Measurements from ENCODE around the gene FUT4. TPM values are rescaled to one million over a fixed set of nuclear protein-coding genes. Genes with fewer than 3 reads are reported as not detected.

Gene FUT4
- total and polyA plus RNA-seq, 10 of the 15 experiments (the other 5 are each of a cell fraction or from before 2014, with no cell fraction given) = 0.68 to 9.1 (median 2.3) TPM

DNA sequence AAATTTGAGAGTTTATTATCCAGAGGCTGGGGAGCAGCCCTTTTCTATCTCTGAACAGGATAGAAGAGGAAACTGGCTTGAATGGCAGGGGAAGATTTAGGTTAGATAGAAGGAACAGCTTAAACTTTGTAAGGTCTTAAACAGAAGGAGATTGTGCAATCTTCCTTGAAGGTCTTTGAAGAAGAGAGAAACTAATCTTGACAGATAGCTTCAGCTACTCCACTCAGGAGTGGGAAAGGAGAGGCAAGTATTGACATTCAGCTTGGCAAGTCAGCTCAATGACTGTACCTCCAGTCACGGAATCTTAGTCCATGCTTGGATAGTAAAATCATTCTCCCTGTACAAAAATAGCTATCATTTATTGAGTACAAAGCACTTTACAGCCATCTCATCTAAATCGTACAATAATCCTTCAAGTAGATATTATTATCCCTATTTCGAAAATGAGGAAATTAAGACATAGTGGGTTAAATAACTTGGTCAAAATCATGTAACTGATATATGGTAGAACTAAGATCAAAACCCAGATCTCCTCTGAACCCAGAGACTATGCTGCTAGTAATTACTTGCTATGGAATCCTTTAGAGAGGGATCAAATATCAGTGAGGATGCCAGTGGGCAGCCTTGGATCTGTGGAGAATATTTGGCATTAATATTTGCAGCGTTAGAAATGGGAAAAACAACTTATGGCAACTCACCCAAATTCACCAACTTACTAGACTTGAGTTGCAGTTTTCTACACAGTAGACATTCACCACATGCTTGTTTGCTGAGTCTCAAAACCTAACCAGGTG is 16.9 kb upstream of the FUT4 start:
- no peaks in the 10 kb centered on the region for H3K36me3 ChIP-seq (ENCODE audit: control insufficient read depth in 2 of 2, insufficient read depth in 2 of 2, low read length in 1 of 2)
- BruUV-seq (replicated peaks) = no TSS peak
- FAIRE-seq (no peak), DNase-seq (ENCODE audit: low read depth, low spot score) (no peak), ATAC-seq (no peak)
- H3K27ac ChIP-seq (ENCODE audit: control insufficient read depth, insufficient read depth) = no peak overlapping the region
- no peak overlapping the region for H3K9ac ChIP-seq (ENCODE audit: control insufficient read depth, insufficient read depth, low read length)
- no peak overlapping the region for H3K4me2 ChIP-seq (ENCODE audit: control insufficient read depth, insufficient read depth)
- RAD21 ChIA-PET (ENCODE audit: unreplicated experiment) = interaction anchor here (1.1 to 1.9 kb wide), 3 partner anchors 21 to 76 kb away, joined by 3 to 6 read pairs (median 4); no protein-coding TSS in a partner anchor
- H2AFZ ChIP-seq (ENCODE audit: control insufficient read depth, low read depth, low read length) = no peak overlapping the region
- CTCF ChIA-PET = interaction anchor here (0.7 to 15.7 kb wide), 6 partner anchors 9 to 79 kb away, joined by 3 to 337 read pairs (median 5); no protein-coding TSS in a partner anchor
- H3K4me1 ChIP-seq (ENCODE audit: control insufficient read depth, insufficient read depth, low read length) = no peaks in the 10 kb centered on the region; the same call in 1 of the 2 replicates
- 20% methylated on average over 4 of the region's 4 CpGs for WGBS (ENCODE audit: insufficient coverage, insufficient replicate concordance, low lambda C conversion rate, missing lambda C conversion rate)
- H3K79me2 ChIP-seq (ENCODE audit: control insufficient read depth, insufficient read depth, low read length) = no peaks in the 10 kb centered on the region
- TF ChIP-seq, protein P1, sequence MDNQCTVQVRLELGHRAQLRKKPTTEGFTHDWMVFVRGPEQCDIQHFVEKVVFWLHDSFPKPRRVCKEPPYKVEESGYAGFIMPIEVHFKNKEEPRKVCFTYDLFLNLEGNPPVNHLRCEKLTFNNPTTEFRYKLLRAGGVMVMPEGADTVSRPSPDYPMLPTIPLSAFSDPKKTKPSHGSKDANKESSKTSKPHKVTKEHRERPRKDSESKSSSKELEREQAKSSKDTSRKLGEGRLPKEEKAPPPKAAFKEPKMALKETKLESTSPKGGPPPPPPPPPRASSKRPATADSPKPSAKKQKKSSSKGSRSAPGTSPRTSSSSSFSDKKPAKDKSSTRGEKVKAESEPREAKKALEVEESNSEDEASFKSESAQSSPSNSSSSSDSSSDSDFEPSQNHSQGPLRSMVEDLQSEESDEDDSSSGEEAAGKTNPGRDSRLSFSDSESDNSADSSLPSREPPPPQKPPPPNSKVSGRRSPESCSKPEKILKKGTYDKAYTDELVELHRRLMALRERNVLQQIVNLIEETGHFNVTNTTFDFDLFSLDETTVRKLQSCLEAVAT (IDR thresholded peaks at IDR 0.05) = no peak
- TF ChIP-seq, protein P2, sequence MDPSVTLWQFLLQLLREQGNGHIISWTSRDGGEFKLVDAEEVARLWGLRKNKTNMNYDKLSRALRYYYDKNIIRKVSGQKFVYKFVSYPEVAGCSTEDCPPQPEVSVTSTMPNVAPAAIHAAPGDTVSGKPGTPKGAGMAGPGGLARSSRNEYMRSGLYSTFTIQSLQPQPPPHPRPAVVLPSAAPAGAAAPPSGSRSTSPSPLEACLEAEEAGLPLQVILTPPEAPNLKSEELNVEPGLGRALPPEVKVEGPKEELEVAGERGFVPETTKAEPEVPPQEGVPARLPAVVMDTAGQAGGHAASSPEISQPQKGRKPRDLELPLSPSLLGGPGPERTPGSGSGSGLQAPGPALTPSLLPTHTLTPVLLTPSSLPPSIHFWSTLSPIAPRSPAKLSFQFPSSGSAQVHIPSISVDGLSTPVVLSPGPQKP (IDR thresholded peaks at IDR 0.05; ENCODE audit: low read depth, low read length) = no peak
- TF ChIP-seq, protein P3, sequence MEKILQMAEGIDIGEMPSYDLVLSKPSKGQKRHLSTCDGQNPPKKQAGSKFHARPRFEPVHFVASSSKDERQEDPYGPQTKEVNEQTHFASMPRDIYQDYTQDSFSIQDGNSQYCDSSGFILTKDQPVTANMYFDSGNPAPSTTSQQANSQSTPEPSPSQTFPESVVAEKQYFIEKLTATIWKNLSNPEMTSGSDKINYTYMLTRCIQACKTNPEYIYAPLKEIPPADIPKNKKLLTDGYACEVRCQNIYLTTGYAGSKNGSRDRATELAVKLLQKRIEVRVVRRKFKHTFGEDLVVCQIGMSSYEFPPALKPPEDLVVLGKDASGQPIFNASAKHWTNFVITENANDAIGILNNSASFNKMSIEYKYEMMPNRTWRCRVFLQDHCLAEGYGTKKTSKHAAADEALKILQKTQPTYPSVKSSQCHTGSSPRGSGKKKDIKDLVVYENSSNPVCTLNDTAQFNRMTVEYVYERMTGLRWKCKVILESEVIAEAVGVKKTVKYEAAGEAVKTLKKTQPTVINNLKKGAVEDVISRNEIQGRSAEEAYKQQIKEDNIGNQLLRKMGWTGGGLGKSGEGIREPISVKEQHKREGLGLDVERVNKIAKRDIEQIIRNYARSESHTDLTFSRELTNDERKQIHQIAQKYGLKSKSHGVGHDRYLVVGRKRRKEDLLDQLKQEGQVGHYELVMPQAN (conservative IDR thresholded peaks at IDR 0.05) = no peak
- TF ChIP-seq IKZF1 (conservative IDR thresholded peaks at IDR 0.05) (no peak), ZNF207 (IDR thresholded peaks at IDR 0.05; ENCODE audit: borderline replicate concordance) (no peak), IKZF2 (IDR thresholded peaks at IDR 0.05) (no peak), NBN (IDR thresholded peaks at IDR 0.05) (no peak), EP300 (IDR thresholded peaks at IDR 0.05; ENCODE audit: borderline replicate concordance in 1 of 2, control insufficient read depth in 1 of 2, low read depth in 2 of 2, low read length in 2 of 2) (no peak), BMI1 (IDR thresholded peaks at IDR 0.05; ENCODE audit: borderline replicate concordance) (no peak), TCF3 (IDR thresholded peaks at IDR 0.05; ENCODE audit: borderline replicate concordance, insufficient read depth, low read depth, low read length) (no peak)
- TF ChIP-seq, protein P4, sequence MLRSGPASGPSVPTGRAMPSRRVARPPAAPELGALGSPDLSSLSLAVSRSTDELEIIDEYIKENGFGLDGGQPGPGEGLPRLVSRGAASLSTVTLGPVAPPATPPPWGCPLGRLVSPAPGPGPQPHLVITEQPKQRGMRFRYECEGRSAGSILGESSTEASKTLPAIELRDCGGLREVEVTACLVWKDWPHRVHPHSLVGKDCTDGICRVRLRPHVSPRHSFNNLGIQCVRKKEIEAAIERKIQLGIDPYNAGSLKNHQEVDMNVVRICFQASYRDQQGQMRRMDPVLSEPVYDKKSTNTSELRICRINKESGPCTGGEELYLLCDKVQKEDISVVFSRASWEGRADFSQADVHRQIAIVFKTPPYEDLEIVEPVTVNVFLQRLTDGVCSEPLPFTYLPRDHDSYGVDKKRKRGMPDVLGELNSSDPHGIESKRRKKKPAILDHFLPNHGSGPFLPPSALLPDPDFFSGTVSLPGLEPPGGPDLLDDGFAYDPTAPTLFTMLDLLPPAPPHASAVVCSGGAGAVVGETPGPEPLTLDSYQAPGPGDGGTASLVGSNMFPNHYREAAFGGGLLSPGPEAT (IDR thresholded peaks at IDR 0.05; ENCODE audit: low read depth) = no peak
- TF ChIP-seq, protein P5, sequence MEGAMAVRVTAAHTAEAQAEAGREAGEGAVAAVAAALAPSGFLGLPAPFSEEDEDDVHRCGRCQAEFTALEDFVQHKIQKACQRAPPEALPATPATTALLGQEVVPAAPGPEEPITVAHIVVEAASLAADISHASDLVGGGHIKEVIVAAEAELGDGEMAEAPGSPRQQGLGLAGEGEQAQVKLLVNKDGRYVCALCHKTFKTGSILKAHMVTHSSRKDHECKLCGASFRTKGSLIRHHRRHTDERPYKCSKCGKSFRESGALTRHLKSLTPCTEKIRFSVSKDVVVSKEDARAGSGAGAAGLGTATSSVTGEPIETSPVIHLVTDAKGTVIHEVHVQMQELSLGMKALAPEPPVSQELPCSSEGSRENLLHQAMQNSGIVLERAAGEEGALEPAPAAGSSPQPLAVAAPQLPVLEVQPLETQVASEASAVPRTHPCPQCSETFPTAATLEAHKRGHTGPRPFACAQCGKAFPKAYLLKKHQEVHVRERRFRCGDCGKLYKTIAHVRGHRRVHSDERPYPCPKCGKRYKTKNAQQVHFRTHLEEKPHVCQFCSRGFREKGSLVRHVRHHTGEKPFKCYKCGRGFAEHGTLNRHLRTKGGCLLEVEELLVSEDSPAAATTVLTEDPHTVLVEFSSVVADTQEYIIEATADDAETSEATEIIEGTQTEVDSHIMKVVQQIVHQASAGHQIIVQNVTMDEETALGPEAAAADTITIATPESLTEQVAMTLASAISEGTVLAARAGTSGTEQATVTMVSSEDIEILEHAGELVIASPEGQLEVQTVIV (IDR thresholded peaks at IDR 0.05; ENCODE audit: borderline replicate concordance, partially characterized antibody) = no peak
- no peaks in the 10 kb centered on the region for H4K20me1 ChIP-seq (ENCODE audit: control insufficient read depth, insufficient read depth)
- in situ Hi-C loops (cut with MboI) (no loop called here), intact Hi-C loops (cut with micrococcal nuclease; ENCODE audit: unreplicated experiment) (no loop called here)
- SMC1A ChIA-PET (ENCODE audit: uncharacterized antibody, unreplicated experiment) = interaction anchor here (0.7 to 13.5 kb wide), 5 partner anchors 25 to 76 kb away, joined by 3 to 179 read pairs (median 20); no protein-coding TSS in a partner anchor
- H3K9me3 ChIP-seq (replicated peaks; ENCODE audit: control insufficient read depth, insufficient read depth, low read length) = no peaks in the 10 kb centered on the region
- no peaks in the 10 kb centered on the region for H3K27me3 ChIP-seq (replicated peaks in 1 of 2; ENCODE audit: control insufficient read depth in 2 of 2, insufficient read depth in 2 of 2, low read length in 1 of 2)
- H3K4me3 ChIP-seq = no peak overlapping the region
- POLR2A ChIA-PET = interaction anchor here (0.5 kb wide), 1 partner anchor 11 kb away, joined by 3 read pairs; no protein-coding TSS in a partner anchor
